Fibroblast of lung (primary cell): ENCODE measurements around the gene RAP1GAP.

Experiments used
- CTCF ChIP-seq, 2 donors: IDR thresholded peaks in 1 of 2; conservative IDR thresholded peaks in 1 of 2; 1 replicate in 1 of 2; 2 replicates in 1 of 2; pipeline ENCODE4 v1.5.1; 2011 to 2012; ENCODE audit warnings: low read length in 2 of 2, control low read depth in 1 of 2, inconsistent platforms in 1 of 2, low read depth in 1 of 2, mild to moderate bottlenecking in 1 of 2
- EZH2 ChIP-seq: IDR thresholded peaks from 2 replicates; pipeline ENCODE4 v1.5.1; 2012; ENCODE audit warnings: low read length, control low read depth, mild to moderate bottlenecking; ENCODE audit errors: missing control alignments

DNA sequence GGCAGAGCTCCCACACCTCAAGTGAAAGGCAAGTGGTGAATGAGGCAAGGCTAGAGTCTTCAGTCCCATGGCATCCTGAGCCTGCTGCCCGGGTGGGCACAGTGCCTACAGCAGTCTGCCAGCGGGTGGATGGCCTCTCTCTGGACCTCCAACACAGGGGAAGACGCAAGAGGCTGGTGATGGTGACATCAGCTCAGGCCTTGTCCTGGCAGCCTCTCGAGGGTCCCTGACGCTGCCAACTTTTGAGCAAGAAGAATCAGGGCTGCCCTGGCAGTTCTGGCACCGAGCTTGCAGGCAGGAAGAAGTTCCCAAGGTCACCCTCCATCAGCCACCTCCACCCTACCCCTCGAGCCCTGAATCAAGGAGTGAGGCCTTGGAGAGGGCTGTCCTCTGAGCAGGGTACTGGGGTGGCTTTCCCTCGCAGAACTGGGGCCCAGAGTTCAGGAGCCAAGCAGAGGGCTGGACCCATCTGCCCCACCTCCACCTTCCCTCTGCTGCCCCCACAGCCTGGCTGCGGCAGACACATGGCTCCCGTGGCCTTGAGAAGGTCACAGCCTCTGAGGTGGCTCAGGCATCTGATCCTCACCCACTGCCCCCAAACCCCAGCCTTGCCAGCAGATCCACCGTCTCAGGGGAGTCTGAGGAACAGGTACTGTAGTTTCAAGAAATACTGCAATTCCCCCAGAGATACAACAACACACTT is 5.8 kb downstream of the RAP1GAP start:
- TF ChIP-seq CTCF (conservative IDR thresholded peaks at IDR 0.05 in 1 of 2, IDR thresholded peaks at IDR 0.05 in 1 of 2; ENCODE audit: low read depth in 1 of 2, low read length in 2 of 2) = no peak
- no peak for TF ChIP-seq EZH2
